CD4-positive, CD25-positive, alpha-beta regulatory T cell (primary cell): ENCODE data around the gene SYNPO2L. TPM values are rescaled to one million over a fixed set of nuclear protein-coding genes. Genes with fewer than 3 reads are reported as not detected.
"Not testable (repeated sequence)": the region's sequence is repeated elsewhere in the genome, so short reads cannot be mapped to it uniquely, and the experiment has no call there.

Experiments
- ATAC-seq, 2 donors: fragments of 150-1000 bp; cut with Tn5 transposase; one replicate each; pipeline ENCODE4 v1.10.0; 2021; ENCODE audit warnings: low read depth in 2 of 2, moderate number of reproducible peaks in 2 of 2, moderate library complexity in 1 of 2
- DNase-seq, 3 donors: peaks; one replicate each; pipeline versions ENCODE4 v3.0.0 to v3.0.0-alpha.2; 2012 to 2022; ENCODE audit warnings: mixed read lengths in 1 of 3
- H3K27ac ChIP-seq: one replicate; pipeline ENCODE4 v1.7.0; 2013; ENCODE audit warnings: mild to moderate bottlenecking, low read length; ENCODE audit not compliant: insufficient read depth, poor library complexity, severe bottlenecking
- H3K27me3 ChIP-seq: one replicate; pipeline ENCODE4 v1.7.0; 2013; ENCODE audit warnings: low read length; ENCODE audit not compliant: control insufficient read depth, insufficient read depth
- H3K36me3 ChIP-seq: one replicate; pipeline ENCODE4 v1.7.0; 2013; ENCODE audit warnings: mild to moderate bottlenecking, low read length, moderate library complexity; ENCODE audit not compliant: control insufficient read depth, insufficient read depth
- H3K4me1 ChIP-seq: 2 replicates; pipeline ENCODE4 v1.7.0; 2013; ENCODE audit warnings: mild to moderate bottlenecking, low read length; ENCODE audit not compliant: insufficient read depth, control insufficient read depth, poor library complexity, severe bottlenecking
- H3K4me3 ChIP-seq: one replicate; pipeline ENCODE4 v1.7.0; 2013; ENCODE audit warnings: low read depth, mild to moderate bottlenecking, low read length, moderate library complexity
- H3K9me3 ChIP-seq, 2 experiments: 1 replicate in 1 of 2; 2 replicates in 1 of 2; pipeline ENCODE4 v1.7.0; 2013; ENCODE audit warnings: low read length in 2 of 2, mild to moderate bottlenecking in 1 of 2, moderate library complexity in 1 of 2; ENCODE audit not compliant: control insufficient read depth in 2 of 2
- H3K27ac Mint-ChIP-seq, 3 donors: one replicate each; pipeline ENCODE4 v1.8.0; 2020 to 2022; ENCODE audit warnings: mild to moderate bottlenecking in 3 of 3, mixed read lengths in 3 of 3, moderate library complexity in 2 of 3
- H3K27me3 Mint-ChIP-seq: one replicate; pipeline ENCODE4 v1.8.0; 2022; ENCODE audit warnings: mild to moderate bottlenecking, mixed read lengths
- H3K36me3 Mint-ChIP-seq: one replicate; pipeline ENCODE4 v1.8.0; 2020; ENCODE audit warnings: mixed read lengths
- H3K4me1 Mint-ChIP-seq, 4 donors: one replicate each; pipeline ENCODE4 v1.8.0; 2020 to 2022; ENCODE audit warnings: mixed read lengths in 4 of 4, mild to moderate bottlenecking in 1 of 4
- H3K4me3 Mint-ChIP-seq, 4 donors: one replicate each; pipeline ENCODE4 v1.8.0; 2020 to 2022; ENCODE audit warnings: mild to moderate bottlenecking in 4 of 4, mixed read lengths in 4 of 4, moderate library complexity in 3 of 4
- H3K9me3 Mint-ChIP-seq, 7 donors: one replicate each; pipeline ENCODE4 v1.8.0; 2020 to 2022; ENCODE audit warnings: mixed read lengths in 7 of 7, mild to moderate bottlenecking in 3 of 7, moderate library complexity in 2 of 7
- polyA plus RNA-seq, 4 donors: library from polyadenylated mRNA; unstranded; fragments of 300-500 nt; fragmentation: Illumina TruSeq; gene quantifications; one replicate each; pipeline ENCODE4 v1.2.3, GENCODE V29; 2021
- total RNA-seq: library from RNA; stranded (reverse); gene quantifications from one replicate; pipeline ENCODE4 v1.2.3, GENCODE V29; 2022

The SYNPO2L gene
- total and polyA plus RNA-seq, 5 donors from 2014 or later: not detected

DNA sequence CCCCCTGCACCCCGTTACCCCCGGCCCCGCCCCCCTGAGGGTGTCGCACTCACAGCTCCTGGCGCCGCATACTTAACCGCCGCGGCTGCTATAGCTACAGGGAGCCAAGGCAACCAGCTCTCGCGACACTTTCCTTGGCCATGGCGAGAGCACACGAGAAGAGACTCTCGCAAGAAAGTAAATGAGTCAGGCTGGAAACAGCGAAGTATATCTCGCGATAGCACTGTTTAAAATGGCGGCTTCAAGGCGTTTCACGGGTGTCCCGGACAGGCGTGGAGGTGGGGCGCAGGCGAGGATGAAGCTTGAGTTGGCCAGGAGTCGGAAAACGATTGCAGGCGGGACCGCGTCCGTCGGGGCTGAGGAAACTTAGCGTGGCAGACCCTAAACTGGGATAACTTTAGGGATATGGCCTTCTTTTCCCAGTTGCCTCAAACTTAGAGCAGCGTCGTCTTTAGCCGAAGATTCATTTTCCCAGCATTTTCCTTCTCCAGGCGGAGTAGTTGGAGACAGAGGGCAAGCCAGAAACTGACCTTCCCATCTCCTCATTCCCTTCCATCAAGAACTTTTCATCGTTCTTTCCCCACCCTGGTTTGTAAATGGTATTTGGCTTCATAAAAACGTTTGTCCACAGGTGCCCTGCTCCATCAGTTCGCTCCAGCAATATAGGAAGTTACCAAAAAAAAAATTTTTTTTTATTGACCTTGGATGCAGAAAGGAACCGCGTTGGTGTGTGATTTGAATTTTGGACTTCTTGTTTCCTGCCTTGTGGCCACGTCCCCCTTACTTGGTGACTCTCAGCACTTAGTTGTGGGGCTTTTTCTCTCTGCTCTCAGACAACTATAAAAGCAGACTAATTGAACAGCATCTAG, 29.7 kb downstream of the SYNPO2L start:
- Mint-ChIP-seq H3K27ac (peak overlapping the region; percentile 97 to 99 (median 98)), H3K4me3 (peak overlapping the region; percentile 89 to 95 (median 92)), H3K36me3 (no peaks in the 10 kb centered on the region), H3K9me3 (no peaks in the 10 kb centered on the region), H3K27me3 (no peaks in the 10 kb centered on the region), H3K4me1 (peaks cover 10 to 28% (median 14%) of the 10 kb centered on the region in 4 donors)
- Histone ChIP-seq H3K36me3 (no peaks in the 10 kb centered on the region), H3K27ac (peak overlapping the region; percentile 81), H3K4me1 (peaks cover 19% of the 10 kb centered on the region), H3K4me3 (peak overlapping the region; percentile 88), H3K9me3 (no peaks in the 10 kb centered on the region), H3K27me3 (no peaks in the 10 kb centered on the region)
- ATAC-seq (peak; percentile 98), DNase-seq (peak; percentile 92 to 98 (median 93))

DNA sequence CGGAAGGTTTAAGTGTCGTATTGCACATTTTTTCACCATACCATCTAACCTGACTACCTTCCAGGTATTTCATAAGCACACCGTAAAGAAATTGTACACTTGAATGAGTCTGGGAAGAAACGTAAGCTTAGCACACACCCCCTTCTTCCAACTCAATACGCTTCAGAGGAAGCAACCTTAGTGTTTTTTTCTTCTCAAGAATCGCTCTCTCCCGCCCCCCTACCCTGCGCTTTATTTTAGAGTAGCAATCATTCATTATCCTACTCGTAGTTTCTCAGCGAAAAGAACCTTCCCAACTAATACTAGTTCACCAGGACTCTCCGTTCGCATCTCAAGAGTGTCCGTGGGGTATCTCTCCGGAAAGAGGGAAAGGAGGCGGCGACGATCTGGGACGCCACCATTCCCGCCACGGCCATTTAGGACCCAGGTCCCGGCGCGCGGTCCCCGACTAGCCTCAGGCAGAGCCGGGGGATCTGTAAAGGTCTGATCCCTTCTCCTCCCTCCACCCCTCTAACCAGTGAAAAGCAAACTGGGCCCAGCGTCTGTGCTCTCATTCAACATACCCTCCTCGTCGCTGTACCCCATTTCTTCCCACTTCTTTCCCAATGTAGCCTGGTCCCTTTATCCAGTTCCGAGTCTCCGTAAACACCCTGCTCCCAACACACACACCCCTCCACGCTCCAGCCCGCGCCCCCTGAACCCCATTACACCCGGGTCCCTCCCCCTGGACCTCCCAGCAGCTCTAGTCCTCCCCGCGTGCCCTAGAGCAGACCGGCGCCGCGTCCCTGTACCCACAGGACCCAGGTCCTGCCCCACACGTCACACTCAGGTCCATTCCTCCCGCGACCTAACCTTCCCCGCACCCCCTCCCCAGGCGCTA, 30.6 kb downstream of the SYNPO2L start:
- peak overlapping the region; percentile 90 for H3K4me3 ChIP-seq
- ATAC-seq (peak in 1 of 2 donors; percentile 2), DNase-seq (peak in 1 of 3 donors; percentile 31)
- peak overlapping the region; percentile 81 for H3K27ac ChIP-seq
- Mint-ChIP-seq H3K4me1 (peaks cover 10 to 28% (median 14%) of the 10 kb centered on the region in 4 donors), H3K36me3 (no peaks in the 10 kb centered on the region), H3K27ac (peak overlapping the region; percentile 97 to 99 (median 98)), H3K9me3 (no peaks in the 10 kb centered on the region), H3K4me3 (peak overlapping the region; percentile 89 to 95 (median 92)), H3K27me3 (no peaks in the 10 kb centered on the region)
- H3K36me3 ChIP-seq: no peaks in the 10 kb centered on the region
- peaks cover 19% of the 10 kb centered on the region for H3K4me1 ChIP-seq
- no peaks in the 10 kb centered on the region for H3K9me3 ChIP-seq
- no peaks in the 10 kb centered on the region for H3K27me3 ChIP-seq

DNA sequence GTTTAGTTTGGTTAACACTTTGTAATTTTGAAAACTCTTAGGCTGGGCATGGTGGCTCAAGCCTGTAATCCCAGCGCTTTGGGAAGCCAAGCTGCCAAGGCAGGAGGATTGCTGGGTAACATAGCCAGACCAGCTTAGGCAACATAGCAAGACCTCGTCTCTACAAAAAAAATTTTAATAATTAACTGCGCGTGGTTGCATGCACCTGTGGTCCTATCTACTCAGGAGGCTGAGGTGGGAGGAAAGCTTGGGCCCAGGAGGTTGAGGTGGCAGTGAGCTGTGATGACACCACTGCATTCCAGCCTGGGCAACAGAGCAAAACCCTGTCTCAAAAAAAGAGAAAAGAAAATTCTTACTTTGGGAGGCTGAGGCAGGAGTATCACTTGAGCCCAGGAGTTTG, 32.8 kb downstream of the SYNPO2L start:
- Mint-ChIP-seq H3K27me3 (no peaks in the 10 kb centered on the region), H3K9me3 (no peaks in the 10 kb centered on the region), H3K27ac (peak overlapping the region in 1 of 3 donors; percentile 32), H3K4me3 (peak overlapping the region in 1 of 4 donors; percentile 33), H3K36me3 (no peaks in the 10 kb centered on the region), H3K4me1 (peaks cover 10 to 28% (median 14%) of the 10 kb centered on the region in 4 donors)
- ATAC-seq: no peak
- Histone ChIP-seq H3K4me3 (no peak overlapping the region), H3K27me3 (no peaks in the 10 kb centered on the region), H3K4me1 (peaks cover 19% of the 10 kb centered on the region), H3K27ac (no peak overlapping the region), H3K9me3 (no peaks in the 10 kb centered on the region), H3K36me3 (no peaks in the 10 kb centered on the region)
- DNase-seq: no peak

DNA sequence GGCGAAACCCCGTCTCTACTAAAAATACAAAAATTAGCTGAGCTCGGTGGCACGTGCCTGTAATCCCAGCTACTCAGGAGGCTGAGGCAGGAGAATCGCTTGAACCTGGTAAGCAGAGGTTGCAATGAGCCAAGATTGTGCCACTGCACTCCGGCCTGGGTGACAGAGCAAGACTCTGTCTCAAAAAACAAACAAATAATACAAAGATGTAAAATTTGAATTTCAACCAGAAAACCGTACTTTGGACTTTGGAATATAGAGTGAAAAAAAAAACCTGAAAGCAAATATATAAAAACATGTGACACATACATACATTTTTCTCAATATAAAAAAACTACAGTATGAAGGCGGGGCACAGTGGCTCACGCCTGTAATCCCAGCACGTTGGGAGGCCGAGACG, 34.9 kb downstream of the SYNPO2L start:
- not testable (repeated sequence) for H3K36me3 Mint-ChIP-seq

DNA sequence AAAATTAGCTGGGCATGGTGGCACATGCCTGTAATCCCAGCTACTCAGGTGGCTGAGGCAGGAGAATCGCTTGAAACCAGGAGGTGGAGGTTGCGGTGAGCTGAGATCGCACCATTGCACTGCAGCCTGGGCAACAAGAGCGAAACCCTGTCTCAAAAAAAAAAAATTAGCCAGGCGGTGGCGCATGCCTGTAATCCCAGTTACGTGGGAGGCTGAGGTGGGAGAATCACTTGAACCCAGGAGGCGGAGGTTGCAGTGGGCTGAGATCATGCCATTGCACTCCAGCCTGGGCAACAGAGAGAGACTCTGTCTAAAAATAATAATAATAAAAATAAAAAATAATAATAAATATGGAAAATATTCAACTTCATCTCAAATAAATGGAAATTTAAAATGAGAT, 38.7 kb downstream of the SYNPO2L start:
- H3K4me3 Mint-ChIP-seq, H3K4me1 ChIP-seq, H3K27me3 ChIP-seq, H3K27me3 Mint-ChIP-seq, DNase-seq, ATAC-seq, H3K4me1 Mint-ChIP-seq, H3K36me3 ChIP-seq, H3K27ac Mint-ChIP-seq, H3K4me3 ChIP-seq, H3K9me3 Mint-ChIP-seq, H3K9me3 ChIP-seq, H3K27ac ChIP-seq, H3K36me3 Mint-ChIP-seq: not testable (repeated sequence)

More for the DNA sequence above, 34.9 kb downstream of the SYNPO2L start:
- not testable (repeated sequence) for H3K4me3 ChIP-seq, H3K27me3 ChIP-seq, ATAC-seq, H3K9me3 Mint-ChIP-seq, H3K27ac Mint-ChIP-seq, H3K9me3 ChIP-seq, H3K27me3 Mint-ChIP-seq, H3K27ac ChIP-seq, DNase-seq, H3K36me3 ChIP-seq
- Mint-ChIP-seq H3K4me3 (peak overlapping the region in 1 of 4 donors; percentile 73), H3K4me1 (peaks cover 3 to 12% (median 5%) of the 10 kb centered on the region in 4 donors)
- peaks cover 11% of the 10 kb centered on the region for H3K4me1 ChIP-seq

DNA sequence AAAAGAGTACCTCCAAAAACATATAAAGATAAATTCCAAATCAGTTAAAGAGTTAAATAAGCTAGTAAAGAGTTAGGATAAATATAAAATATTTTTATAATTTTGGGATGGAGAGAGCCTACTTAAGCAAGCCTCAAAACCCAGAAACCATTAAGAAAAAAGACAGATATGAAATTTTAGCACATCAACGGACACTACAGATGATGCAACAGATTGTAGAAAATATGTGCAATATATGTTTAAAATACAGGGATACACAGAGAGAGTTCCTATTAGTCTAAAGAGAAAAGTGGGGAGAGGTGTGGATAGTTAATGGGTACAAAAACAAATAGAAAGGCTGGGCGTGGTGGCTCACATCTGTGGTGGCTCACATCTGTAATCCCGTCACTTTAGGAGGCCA, 41.1 kb downstream of the SYNPO2L start:
- no peaks in the 10 kb centered on the region for H3K4me1 ChIP-seq
- no peaks in the 10 kb centered on the region for H3K36me3 ChIP-seq
- no peak for ATAC-seq
- Mint-ChIP-seq H3K4me3 (no peak overlapping the region), H3K4me1 (no peaks in the 10 kb centered on the region), H3K27ac (no peak overlapping the region), H3K27me3 (no peaks in the 10 kb centered on the region), H3K9me3 (no peaks in the 10 kb centered on the region), H3K36me3 (no peaks in the 10 kb centered on the region)
- H3K27ac ChIP-seq: no peak overlapping the region
- no peaks in the 10 kb centered on the region for H3K27me3 ChIP-seq
- H3K4me3 ChIP-seq: no peak overlapping the region
- H3K9me3 ChIP-seq: no peaks in the 10 kb centered on the region
- DNase-seq: no peak

DNA sequence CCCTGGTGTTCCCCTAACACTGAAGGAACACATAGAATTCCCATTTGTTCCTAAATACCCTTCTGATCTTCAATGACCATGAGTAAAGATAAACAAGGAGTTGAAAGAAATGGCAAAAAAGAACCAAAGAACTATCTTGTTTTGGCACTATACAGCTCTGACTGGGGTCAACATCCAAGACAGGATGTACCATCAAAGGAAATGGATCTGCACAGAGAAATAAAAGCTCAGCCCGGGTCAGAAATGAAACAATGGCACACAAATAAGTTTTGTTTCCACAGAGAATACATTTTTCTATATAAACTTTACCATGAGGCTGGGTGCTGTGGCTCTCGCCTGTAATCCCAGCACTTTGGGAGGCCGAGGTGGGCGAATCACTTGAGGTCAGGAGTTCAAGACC, 46.7 kb downstream of the SYNPO2L start:
- H3K4me1 Mint-ChIP-seq: no peaks in the 10 kb centered on the region
- no peaks in the 10 kb centered on the region for H3K36me3 Mint-ChIP-seq

More for the DNA sequence above, 46.7 kb downstream of the SYNPO2L start:
- ATAC-seq (no peak), DNase-seq (no peak)
- Mint-ChIP-seq H3K27me3 (no peaks in the 10 kb centered on the region), H3K4me3 (no peak overlapping the region), H3K27ac (peak overlapping the region in 1 of 3 donors; percentile 15), H3K9me3 (no peaks in the 10 kb centered on the region)
- H3K4me3 ChIP-seq: no peak overlapping the region
- H3K27me3 ChIP-seq: no peaks in the 10 kb centered on the region
- no peaks in the 10 kb centered on the region for H3K36me3 ChIP-seq
- H3K4me1 ChIP-seq: no peaks in the 10 kb centered on the region
- no peaks in the 10 kb centered on the region for H3K9me3 ChIP-seq
- H3K27ac ChIP-seq: no peak overlapping the region
